Osteocyte (in vitro differentiated cells): ENCODE data around the gene LHX6. TPM values are rescaled to one million over a fixed set of nuclear protein-coding genes. Genes with fewer than 3 reads are reported as not detected.

Experiments used
- DNase-seq: peaks from one replicate; pipeline ENCODE4 v3.0.0; 2021; ENCODE audit warnings: mixed read lengths; ENCODE audit not compliant: unreplicated experiment; ENCODE audit errors: extremely low spot score
- H3K27ac Mint-ChIP-seq: one replicate; pipeline ENCODE4 v1.8.0; 2021; ENCODE audit warnings: mild to moderate bottlenecking, mixed read lengths; ENCODE audit not compliant: unreplicated experiment
- H3K27me3 Mint-ChIP-seq: one replicate; pipeline ENCODE4 v1.8.0; 2021; ENCODE audit warnings: mixed read lengths; ENCODE audit not compliant: unreplicated experiment
- H3K36me3 Mint-ChIP-seq: one replicate; pipeline ENCODE4 v1.8.0; 2021; ENCODE audit warnings: mixed read lengths; ENCODE audit not compliant: unreplicated experiment
- H3K4me1 Mint-ChIP-seq: one replicate; pipeline ENCODE4 v1.8.0; 2021; ENCODE audit warnings: mixed read lengths; ENCODE audit not compliant: unreplicated experiment
- H3K4me3 Mint-ChIP-seq: one replicate; pipeline ENCODE4 v1.8.0; 2021; ENCODE audit warnings: mild to moderate bottlenecking, moderate library complexity, mixed read lengths; ENCODE audit not compliant: unreplicated experiment
- H3K9me3 Mint-ChIP-seq: one replicate; pipeline ENCODE4 v1.8.0; 2021; ENCODE audit warnings: mixed read lengths; ENCODE audit not compliant: unreplicated experiment
- total RNA-seq: library from RNA; stranded (reverse); gene quantifications from 2 replicates; pipeline ENCODE4 v1.2.1, GENCODE V29; 2021
- TF ChIP-seq, protein P1 (sequence below): fragments of 200-600 bp; sonication (generic); IDR thresholded peaks from 2 replicates; pipeline ENCODE4 v1.5.0; 2021; ENCODE audit warnings: antibody characterized with exemption, mild to moderate bottlenecking, moderate library complexity

LHX6 gene
- total RNA-seq, 1 donor from 2014 or later: not detected

- H3K4me3 Mint-ChIP-seq: no peak overlapping the region
- TF ChIP-seq, protein P1, sequence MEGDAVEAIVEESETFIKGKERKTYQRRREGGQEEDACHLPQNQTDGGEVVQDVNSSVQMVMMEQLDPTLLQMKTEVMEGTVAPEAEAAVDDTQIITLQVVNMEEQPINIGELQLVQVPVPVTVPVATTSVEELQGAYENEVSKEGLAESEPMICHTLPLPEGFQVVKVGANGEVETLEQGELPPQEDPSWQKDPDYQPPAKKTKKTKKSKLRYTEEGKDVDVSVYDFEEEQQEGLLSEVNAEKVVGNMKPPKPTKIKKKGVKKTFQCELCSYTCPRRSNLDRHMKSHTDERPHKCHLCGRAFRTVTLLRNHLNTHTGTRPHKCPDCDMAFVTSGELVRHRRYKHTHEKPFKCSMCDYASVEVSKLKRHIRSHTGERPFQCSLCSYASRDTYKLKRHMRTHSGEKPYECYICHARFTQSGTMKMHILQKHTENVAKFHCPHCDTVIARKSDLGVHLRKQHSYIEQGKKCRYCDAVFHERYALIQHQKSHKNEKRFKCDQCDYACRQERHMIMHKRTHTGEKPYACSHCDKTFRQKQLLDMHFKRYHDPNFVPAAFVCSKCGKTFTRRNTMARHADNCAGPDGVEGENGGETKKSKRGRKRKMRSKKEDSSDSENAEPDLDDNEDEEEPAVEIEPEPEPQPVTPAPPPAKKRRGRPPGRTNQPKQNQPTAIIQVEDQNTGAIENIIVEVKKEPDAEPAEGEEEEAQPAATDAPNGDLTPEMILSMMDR: no peak
- peaks cover 13% of the 10 kb centered on the region for H3K36me3 Mint-ChIP-seq
- no peak for DNase-seq
- peaks cover 16% of the 10 kb centered on the region for H3K4me1 Mint-ChIP-seq
- H3K27ac Mint-ChIP-seq: no peak overlapping the region
- no peaks in the 10 kb centered on the region for H3K9me3 Mint-ChIP-seq
- H3K27me3 Mint-ChIP-seq: no peaks in the 10 kb centered on the region
Observed at GRCh38 chr9:122268041-122268814, 39.5 kb upstream of the LHX6 start.

- Mint-ChIP-seq H3K27ac (peak overlapping the region; percentile 99), H3K4me3 (peak overlapping the region; percentile 96), H3K27me3 (no peaks in the 10 kb centered on the region), H3K4me1 (peaks cover 39% of the 10 kb centered on the region), H3K36me3 (peaks cover 9% of the 10 kb centered on the region), H3K9me3 (no peaks in the 10 kb centered on the region)
- TF ChIP-seq, protein P1: peak; percentile 30
- DNase-seq: no peak
Observed at GRCh38 chr9:122265149-122265915, 36.6 kb upstream of the LHX6 start.

DNA sequence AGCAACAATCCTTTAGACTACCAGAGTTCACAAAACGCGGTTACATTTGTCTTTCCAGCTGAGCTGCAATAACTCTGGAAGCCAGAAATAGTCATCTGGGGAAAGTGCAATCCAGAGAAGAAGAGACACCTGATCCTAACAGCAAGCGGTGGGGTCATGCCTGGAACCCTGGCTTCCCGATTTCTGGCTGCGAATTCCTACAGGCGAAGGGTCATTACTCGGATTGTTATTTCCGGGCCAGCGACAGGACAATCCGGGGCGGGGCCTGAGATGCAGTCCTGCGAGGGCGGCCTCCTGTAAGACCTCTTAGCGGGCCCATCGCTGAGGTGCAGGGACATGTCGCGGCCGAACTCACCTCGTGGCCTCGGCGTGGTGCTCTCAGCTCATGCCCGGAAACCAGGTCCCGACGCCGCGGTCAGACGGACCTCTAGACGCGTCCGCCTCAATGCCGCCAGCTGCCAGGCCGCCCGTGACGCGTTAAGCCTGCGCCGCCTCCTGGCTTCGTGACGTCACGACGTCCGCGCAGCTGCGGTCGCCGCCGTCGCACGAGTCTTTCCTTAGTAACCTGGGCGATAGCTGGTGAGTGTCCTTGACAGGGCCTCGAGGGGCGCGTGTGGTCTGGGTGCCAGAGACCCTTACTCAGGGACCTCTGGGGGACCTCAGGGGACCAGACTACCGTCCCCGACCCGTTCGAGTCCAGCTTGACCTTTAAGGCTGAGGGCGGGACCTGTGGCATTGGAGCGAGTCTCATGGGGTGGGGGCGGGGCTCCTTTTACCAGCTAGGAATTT is 35.8 kb upstream of the LHX6 start, which contains the start of the genes MRRF and RBM18:
Gene MRRF, plus strand, starts transcription at position 523 of the 789 bp plus-strand sequence. CDS start 6,010 bp downstream, outside the sequence.
Gene RBM18, minus strand, starts transcription at position 481 of the 789 bp plus-strand sequence. CDS start 3,348 bp downstream, outside the sequence.
- TF ChIP-seq, protein P1: no peak
- peaks cover 39% of the 10 kb centered on the region for H3K4me1 Mint-ChIP-seq

DNA sequence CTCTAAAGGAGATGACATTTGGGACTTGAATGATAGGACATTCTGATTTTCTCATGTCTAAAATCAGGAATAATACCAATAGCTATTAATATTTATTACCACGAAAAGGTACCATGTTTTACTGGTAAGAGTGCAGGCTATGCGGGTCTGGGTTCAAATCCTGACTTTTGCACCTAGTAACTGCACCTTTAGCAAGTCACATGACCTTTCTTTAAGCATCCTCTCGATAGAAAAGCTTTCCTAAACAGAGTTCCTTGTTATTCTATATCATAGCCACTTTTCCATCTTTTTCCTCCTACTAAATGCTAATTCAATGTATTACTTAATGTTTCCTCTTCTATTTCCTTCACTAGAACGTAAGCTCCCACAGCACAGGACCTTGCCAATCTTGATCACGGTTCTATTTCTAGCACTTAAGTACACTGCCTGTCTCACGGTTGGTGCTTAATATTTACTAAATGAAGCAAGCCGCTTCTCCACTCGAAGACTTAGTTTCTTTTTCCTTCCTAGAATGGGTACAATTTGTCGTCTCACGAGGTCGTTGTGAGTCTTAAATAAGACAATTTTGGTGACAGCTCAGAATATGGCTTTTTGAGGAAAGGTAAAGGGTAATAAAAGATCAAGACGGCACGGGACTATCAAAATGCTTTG is 35.1 kb upstream of the LHX6 start:
- peak overlapping the region; percentile 99 for H3K27ac Mint-ChIP-seq
- peaks cover 39% of the 10 kb centered on the region for H3K4me1 Mint-ChIP-seq
- H3K36me3 Mint-ChIP-seq: peaks cover 15% of the 10 kb centered on the region
- H3K4me3 Mint-ChIP-seq: peak overlapping the region; percentile 96
- TF ChIP-seq, protein P1: no peak
- DNase-seq: no peak
- no peaks in the 10 kb centered on the region for H3K27me3 Mint-ChIP-seq
- H3K9me3 Mint-ChIP-seq: no peaks in the 10 kb centered on the region

More for the DNA sequence above, 35.8 kb upstream of the LHX6 start, which contains the start of the genes MRRF and RBM18:
- peak within 1 kb of the TSS; percentile 99 for H3K27ac Mint-ChIP-seq
- no peaks in the 10 kb centered on the region for H3K27me3 Mint-ChIP-seq
- H3K9me3 Mint-ChIP-seq: no peaks in the 10 kb centered on the region
- DNase-seq: peak; percentile 97
- peak within 1 kb of the TSS; percentile 96 for H3K4me3 Mint-ChIP-seq
- H3K36me3 Mint-ChIP-seq: peaks cover 11% of the 10 kb centered on the region
